Caco-2 (cell line): ENCODE measurements around the gene SSTR5. TPM values are rescaled to one million over a fixed set of nuclear protein-coding genes. Genes with fewer than 3 reads are reported as not detected.
A peak's percentile ranks its signal among the peaks of the same experiment; 100 is the strongest.

Experiments used
- BruUV-seq: library from RNA; stranded (reverse); fragments of 400-500 nt; replicated peaks from 2 replicates; lab custom pipeline; 2021; lab: Mats Ljungman, UMichigan
- CTCF ChIA-PET: fragments of 300-600 bp; sonication (Branson Sonifier 250); formaldehyde crosslinking; loops from one replicate; lab custom pipeline; 2022; ENCODE audit warnings: antibody characterized with exemption; lab: Charles Lee
- POLR2A ChIA-PET: fragments of 300-600 bp; sonication (Branson Sonifier 250); formaldehyde crosslinking; loops from one replicate; lab custom pipeline; 2022; ENCODE audit warnings: antibody characterized with exemption; lab: Charles Lee
- DNase-seq, 2 experiments: peaks; one replicate each; pipeline versions ENCODE4 v3.0.0 to v3.0.0-alpha.2; 2020 to 2022
- H3K27me3 ChIP-seq: replicated peaks from 2 replicates; pipeline ENCODE4 v1.6.0; 2011; ENCODE audit warnings: low read length; ENCODE audit not compliant: control insufficient read depth, insufficient read depth
- H3K36me3 ChIP-seq: 2 replicates; pipeline ENCODE4 v1.5.1; 2011; ENCODE audit warnings: low read length; ENCODE audit not compliant: control insufficient read depth, insufficient read depth
- H3K4me1 ChIP-seq: fragments of 250-450 bp; sonication (Bioruptor Pico); 2 replicates; pipeline ENCODE4 v1.5.1; 2020; ENCODE audit warnings: mild to moderate bottlenecking
- H3K4me3 ChIP-seq: 2 replicates; pipeline ENCODE4 v1.5.1; 2011; ENCODE audit warnings: low read depth, mild to moderate bottlenecking, control low read depth, low read length
- H3K9me3 ChIP-seq: fragments of 250-450 bp; sonication (Bioruptor Pico); 2 replicates; pipeline ENCODE4 v1.5.1; 2020; ENCODE audit warnings: mild to moderate bottlenecking, moderate library complexity
- H3K27ac Mint-ChIP-seq: one replicate; pipeline ENCODE4 v1.8.0; 2022; ENCODE audit warnings: mixed read lengths; ENCODE audit not compliant: unreplicated experiment
- H3K27me3 Mint-ChIP-seq: one replicate; pipeline ENCODE4 v1.8.0; 2022; ENCODE audit warnings: mixed read lengths; ENCODE audit not compliant: insufficient read depth, unreplicated experiment
- H3K36me3 Mint-ChIP-seq: one replicate; pipeline ENCODE4 v1.8.0; 2022; ENCODE audit warnings: mild to moderate bottlenecking, mixed read lengths; ENCODE audit not compliant: insufficient read depth, unreplicated experiment
- H3K4me1 Mint-ChIP-seq: one replicate; pipeline ENCODE4 v1.8.0; 2022; ENCODE audit warnings: low read depth, mixed read lengths; ENCODE audit not compliant: unreplicated experiment
- H3K4me3 Mint-ChIP-seq: one replicate; pipeline ENCODE4 v1.8.0; 2022; ENCODE audit warnings: mild to moderate bottlenecking, moderate library complexity, mixed read lengths; ENCODE audit not compliant: unreplicated experiment
- H3K9me3 Mint-ChIP-seq: one replicate; pipeline ENCODE4 v1.8.0; 2022; ENCODE audit warnings: mixed read lengths; ENCODE audit not compliant: unreplicated experiment
- CTCF ChIP-seq, 2 experiments: fragments of 200-600 bp in 1 of 2; IDR thresholded peaks; 1 replicate in 1 of 2; 2 replicates in 1 of 2; pipeline versions ENCODE4 v1.5.1 to v1.8.0; 2011 to 2022; ENCODE audit warnings: antibody characterized with exemption in 1 of 2, control low read depth in 1 of 2, inconsistent platforms in 1 of 2, low read depth in 1 of 2, low read length in 1 of 2, mild to moderate bottlenecking in 1 of 2, moderate library complexity in 1 of 2; ENCODE audit not compliant: insufficient read depth in 1 of 2, severe bottlenecking in 1 of 2, unreplicated experiment in 1 of 2
- intact Hi-C: fragments of 100-400 bp; cut with micrococcal nuclease; formaldehyde crosslinking; loops from one replicate; pipeline ENCODE4 v1.10.0; 2022; ENCODE audit not compliant: unreplicated experiment
- total RNA-seq: library from RNA; stranded (reverse); gene quantifications from 2 replicates; pipeline ENCODE4 v1.2.3, GENCODE V29; 2022

SSTR5 gene
- total RNA-seq, 1 experiment from 2014 or later, result 0.23 TPM

DNA sequence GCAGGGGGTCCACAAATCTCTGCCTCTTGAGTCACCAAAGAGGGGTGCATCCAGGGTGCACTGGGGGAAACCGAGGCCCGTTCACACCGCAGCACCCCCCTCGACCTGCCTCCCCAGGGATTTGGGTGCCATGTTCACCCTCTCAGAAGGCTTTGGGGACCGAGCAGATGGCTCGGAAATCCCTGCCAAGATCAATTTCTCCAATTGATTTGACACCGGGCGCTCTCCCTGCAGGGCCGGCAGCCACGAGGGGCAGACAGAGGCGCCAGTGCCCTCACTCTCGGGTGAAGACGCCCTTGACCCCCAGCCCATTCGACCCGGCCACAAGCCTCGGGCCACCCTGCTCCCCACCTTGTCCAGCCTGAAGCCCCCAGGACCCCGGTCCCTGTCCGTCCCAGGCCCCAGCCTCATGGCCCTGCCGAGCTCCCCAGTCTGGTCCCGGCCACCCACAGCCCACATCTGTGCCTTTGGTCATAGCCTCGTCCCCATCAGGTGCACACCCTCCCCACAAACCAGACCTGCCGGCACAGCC is 9.3 kb downstream of the SSTR5 start:
- ChIA-PET POLR2A (no interaction called here), CTCF (no interaction called here)
- TF ChIP-seq CTCF (IDR thresholded peaks at IDR 0.05; ENCODE audit: insufficient read depth in 1 of 2, low read depth in 1 of 2, low read length in 1 of 2, severe bottlenecking in 1 of 2, unreplicated experiment in 1 of 2), result no peak
- Histone ChIP-seq H3K4me3 (no peak overlapping the region), H3K9me3 (peaks cover 3% of the 10 kb centered on the region; the same call in 1 of the 2 replicates), H3K36me3 (no peaks in the 10 kb centered on the region), H3K27me3 (no peaks in the 10 kb centered on the region), H3K4me1 (peaks cover 24% of the 10 kb centered on the region)
- Mint-ChIP-seq H3K36me3 (no peaks in the 10 kb centered on the region), H3K4me3 (peak overlapping the region; percentile 59), H3K9me3 (peaks cover 9% of the 10 kb centered on the region), H3K4me1 (peaks cover 6% of the 10 kb centered on the region), H3K27me3 (no peaks in the 10 kb centered on the region), H3K27ac (peak overlapping the region; percentile 64)
- DNase-seq, result no peak
- intact Hi-C loops, result no loop called here
- no TSS peak for BruUV-seq

GRCh38 chr16:1082266-1082951 is 9.9 kb downstream of the SSTR5 start:
- DNase-seq, result peak in 1 of 2 experiments; percentile 63
- no peak for TF ChIP-seq CTCF (IDR thresholded peaks at IDR 0.05; ENCODE audit: insufficient read depth in 1 of 2, low read depth in 1 of 2, low read length in 1 of 2, severe bottlenecking in 1 of 2, unreplicated experiment in 1 of 2)
- Mint-ChIP-seq H3K27ac (peak overlapping the region; percentile 64), H3K36me3 (no peaks in the 10 kb centered on the region), H3K4me3 (peak overlapping the region; percentile 59), H3K9me3 (peaks cover 9% of the 10 kb centered on the region), H3K27me3 (no peaks in the 10 kb centered on the region), H3K4me1 (peaks cover 5% of the 10 kb centered on the region)
- H3K36me3 ChIP-seq, result no peaks in the 10 kb centered on the region
- H3K4me1 ChIP-seq, result peaks cover 19% of the 10 kb centered on the region
- CTCF ChIA-PET, result no interaction called here
- H3K27me3 ChIP-seq, result no peaks in the 10 kb centered on the region
- intact Hi-C loops, result no loop called here
- POLR2A ChIA-PET, result interaction anchor here (0.5 kb wide), 1 partner anchor 263 kb away, joined by 5 read pairs; no protein-coding TSS in a partner anchor
- H3K4me3 ChIP-seq, result no peak overlapping the region; the same call in 1 of the 2 replicates
- no TSS peak for BruUV-seq
- H3K9me3 ChIP-seq, result peaks cover 3% of the 10 kb centered on the region; the same call in 1 of the 2 replicates

- Mint-ChIP-seq H3K27ac (peak overlapping the region; percentile 64), H3K27me3 (no peaks in the 10 kb centered on the region), H3K4me1 (peaks cover 5% of the 10 kb centered on the region), H3K36me3 (no peaks in the 10 kb centered on the region), H3K4me3 (no peak overlapping the region), H3K9me3 (peaks cover 9% of the 10 kb centered on the region)
- Histone ChIP-seq H3K4me1 (peaks cover 20% of the 10 kb centered on the region), H3K36me3 (no peaks in the 10 kb centered on the region), H3K27me3 (no peaks in the 10 kb centered on the region), H3K9me3 (peaks cover 3% of the 10 kb centered on the region; the same call in 1 of the 2 replicates), H3K4me3 (no peak overlapping the region; the same call in 1 of the 2 replicates)
- DNase-seq, result peak in 1 of 2 experiments; percentile 64
- intact Hi-C loops, result no loop called here
- no peak for TF ChIP-seq CTCF (IDR thresholded peaks at IDR 0.05; ENCODE audit: insufficient read depth in 1 of 2, low read depth in 1 of 2, low read length in 1 of 2, severe bottlenecking in 1 of 2, unreplicated experiment in 1 of 2)
- ChIA-PET CTCF (no interaction called here), POLR2A (interaction anchor here (0.5 kb wide), 1 partner anchor 264 kb away, joined by 5 read pairs; no protein-coding TSS in a partner anchor)
- BruUV-seq, result no TSS peak
Observed at GRCh38 chr16:1082952-1083675, 10.6 kb downstream of the SSTR5 start.
